Lower leg skin (tissue), 3 donors: ENCODE measurements around the gene SGO2.

Source experiments
- POLR2A ChIP-seq, 2 donors: fragments of 450-650 bp; IDR thresholded peaks; one replicate each; pipeline ENCODE4 v1.6.1; 2016 to 2017; ENCODE audit warnings: antibody characterized with exemption in 2 of 2, mild to moderate bottlenecking in 1 of 2, moderate library complexity in 1 of 2
- TF ChIP-seq, protein P1 (sequence below), 3 donors: fragments of 450-650 bp; IDR thresholded peaks; one replicate each; pipeline ENCODE4 v1.5.1; 2016; ENCODE audit warnings: antibody characterized with exemption in 3 of 3, mild to moderate bottlenecking in 3 of 3, moderate library complexity in 2 of 3

DNA sequence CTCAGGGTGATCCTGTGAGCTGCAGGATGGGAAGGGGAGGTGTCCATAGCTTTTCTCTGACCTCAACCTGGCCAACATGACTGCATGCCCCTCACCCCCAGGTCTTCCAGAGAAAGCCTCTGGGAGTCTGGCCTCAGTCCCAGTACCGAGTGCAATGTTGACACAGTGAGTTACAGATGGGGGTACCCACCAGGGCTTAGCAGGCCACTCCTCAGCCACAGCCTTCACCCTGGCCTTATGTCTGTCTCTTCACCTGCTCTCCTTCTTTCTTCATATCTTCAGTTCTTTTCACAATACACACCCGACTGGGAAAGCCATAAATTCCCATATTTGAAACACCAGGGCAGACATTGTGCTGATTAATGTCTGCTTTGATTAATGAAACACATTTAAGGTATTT lies 93.3 kb downstream of the SGO2 start:
- TF ChIP-seq POLR2A (IDR thresholded peaks at IDR 0.05): no peak
- TF ChIP-seq, protein P1, sequence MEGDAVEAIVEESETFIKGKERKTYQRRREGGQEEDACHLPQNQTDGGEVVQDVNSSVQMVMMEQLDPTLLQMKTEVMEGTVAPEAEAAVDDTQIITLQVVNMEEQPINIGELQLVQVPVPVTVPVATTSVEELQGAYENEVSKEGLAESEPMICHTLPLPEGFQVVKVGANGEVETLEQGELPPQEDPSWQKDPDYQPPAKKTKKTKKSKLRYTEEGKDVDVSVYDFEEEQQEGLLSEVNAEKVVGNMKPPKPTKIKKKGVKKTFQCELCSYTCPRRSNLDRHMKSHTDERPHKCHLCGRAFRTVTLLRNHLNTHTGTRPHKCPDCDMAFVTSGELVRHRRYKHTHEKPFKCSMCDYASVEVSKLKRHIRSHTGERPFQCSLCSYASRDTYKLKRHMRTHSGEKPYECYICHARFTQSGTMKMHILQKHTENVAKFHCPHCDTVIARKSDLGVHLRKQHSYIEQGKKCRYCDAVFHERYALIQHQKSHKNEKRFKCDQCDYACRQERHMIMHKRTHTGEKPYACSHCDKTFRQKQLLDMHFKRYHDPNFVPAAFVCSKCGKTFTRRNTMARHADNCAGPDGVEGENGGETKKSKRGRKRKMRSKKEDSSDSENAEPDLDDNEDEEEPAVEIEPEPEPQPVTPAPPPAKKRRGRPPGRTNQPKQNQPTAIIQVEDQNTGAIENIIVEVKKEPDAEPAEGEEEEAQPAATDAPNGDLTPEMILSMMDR (IDR thresholded peaks at IDR 0.05): no peak
